Muscle of arm (tissue), 14 donors: ENCODE data around the gene VTI1A. TPM values are rescaled to one million over a fixed set of nuclear protein-coding genes. Genes with fewer than 3 reads are reported as not detected.
"Not testable (repeated sequence)": the region's sequence is repeated elsewhere in the genome, so short reads cannot be mapped to it uniquely, and the experiment has no call there.

ENCODE experiments used
- DNase-seq: peaks from one replicate; pipeline ENCODE4 v3.0.0-alpha.2; 2013
- long read RNA-seq, 11 donors: transcript quantifications; one replicate each; lab custom pipeline, GENCODE V29; 2026
- polyA plus RNA-seq, 12 donors: library from polyadenylated mRNA; unstranded; fragments of 120-200 nt; gene quantifications; one replicate each; pipeline ENCODE4 v1.2.1, GENCODE V29; 2013; ENCODE audit not compliant: insufficient read length in 12 of 12

VTI1A gene
- 10 to 100 TPM in 11 of 12 donors, not detected in 1; 13.1 to 18.7 (median 15.8) TPM for polyA plus RNA-seq
- long read RNA-seq, donor 1, full-length matches to known transcripts = 2 of 2 reads
- long read RNA-seq, donor 1, partial matches to known transcripts = 0 of 2 reads
- long read RNA-seq, donor 1, other reads (novel, unspliced or antisense) = 0 of 2 reads
- long read RNA-seq, donor 2, full-length matches to known transcripts = 3 of 3 reads
- long read RNA-seq, donor 2, partial matches to known transcripts = 0 of 3 reads
- long read RNA-seq, donor 2, other reads (novel, unspliced or antisense) = 0 of 3 reads
- long read RNA-seq, donor 3, full-length matches to known transcripts = 3 of 3 reads
- long read RNA-seq, donor 3, partial matches to known transcripts = 0 of 3 reads
- long read RNA-seq, donor 3, other reads (novel, unspliced or antisense) = 0 of 3 reads
- long read RNA-seq, donor 4, partial matches to known transcripts = 0 of 1 reads
- long read RNA-seq, donor 4, other reads (novel, unspliced or antisense) = 0 of 1 reads
- long read RNA-seq, donor 5 = 0 reads
- long read RNA-seq, donor 6, full-length matches to known transcripts = 5 of 5 reads
- long read RNA-seq, donor 6, partial matches to known transcripts = 0 of 5 reads
- long read RNA-seq, donor 6, other reads (novel, unspliced or antisense) = 0 of 5 reads
- long read RNA-seq, donor 7, partial matches to known transcripts = 0 of 1 reads
- long read RNA-seq, donor 7, other reads (novel, unspliced or antisense) = 0 of 1 reads
- long read RNA-seq, donor 8, full-length matches to known transcripts = 5 of 5 reads
- long read RNA-seq, donor 8, partial matches to known transcripts = 0 of 5 reads
- long read RNA-seq, donor 8, other reads (novel, unspliced or antisense) = 0 of 5 reads
- long read RNA-seq, donor 9, full-length matches to known transcripts = 2 of 2 reads
- long read RNA-seq, donor 9, partial matches to known transcripts = 0 of 2 reads
- long read RNA-seq, donor 9, other reads (novel, unspliced or antisense) = 0 of 2 reads
- long read RNA-seq, donor 10, full-length matches to known transcripts = 7 of 7 reads
- long read RNA-seq, donor 10, partial matches to known transcripts = 0 of 7 reads
- long read RNA-seq, donor 10, other reads (novel, unspliced or antisense) = 0 of 7 reads
- long read RNA-seq, donor 11, full-length matches to known transcripts = 3 of 3 reads
- long read RNA-seq, donor 11, partial matches to known transcripts = 0 of 3 reads
- long read RNA-seq, donor 11, other reads (novel, unspliced or antisense) = 0 of 3 reads

DNA sequence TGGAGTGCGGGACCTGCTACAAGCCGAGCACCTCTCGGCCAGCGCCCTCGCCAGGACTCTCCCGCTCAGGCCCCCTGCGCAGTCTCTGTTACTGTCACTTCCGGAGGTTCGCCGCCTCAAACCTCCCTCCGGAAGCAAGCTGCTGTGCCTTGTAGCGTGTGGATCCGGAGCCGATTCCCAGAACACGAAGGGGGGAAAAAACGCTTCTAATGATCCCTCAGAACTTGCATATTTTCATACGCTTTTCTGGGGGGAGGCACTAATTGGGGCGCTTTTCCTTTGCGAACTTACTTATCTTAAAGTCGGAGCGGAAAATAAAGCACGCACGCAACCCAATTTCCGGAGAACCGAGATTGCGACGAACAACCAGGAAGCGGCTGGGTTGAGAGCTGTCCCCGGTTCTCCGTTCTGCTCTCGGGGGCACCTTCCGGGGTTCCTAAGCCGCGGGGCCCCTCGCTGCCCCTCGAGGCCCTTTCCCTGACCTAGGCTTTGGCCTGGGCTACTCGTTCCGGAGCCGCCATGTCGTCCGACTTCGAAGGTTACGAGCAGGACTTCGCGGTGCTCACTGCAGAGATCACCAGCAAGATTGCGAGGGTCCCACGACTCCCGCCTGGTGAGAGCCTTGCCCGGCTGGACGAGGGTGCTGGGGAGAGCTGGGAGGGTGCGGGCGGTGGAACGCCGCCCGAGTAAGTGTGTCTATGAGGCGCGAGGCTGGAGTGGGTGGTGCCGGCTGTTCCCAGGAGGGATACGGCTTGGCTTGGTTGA is at the start of gene VTI1A, which contains the start of gene ZDHHC6:
VTI1A (plus strand) TSS at position 361 of the 765 bp plus-strand sequence; CDS start at position 520, 159 bp downstream.
ZDHHC6 (minus strand) TSS at position 60 of the 765 bp plus-strand sequence. CDS start 1,478 bp downstream, outside the sequence.
- peak; percentile 90 for DNase-seq

DNA sequence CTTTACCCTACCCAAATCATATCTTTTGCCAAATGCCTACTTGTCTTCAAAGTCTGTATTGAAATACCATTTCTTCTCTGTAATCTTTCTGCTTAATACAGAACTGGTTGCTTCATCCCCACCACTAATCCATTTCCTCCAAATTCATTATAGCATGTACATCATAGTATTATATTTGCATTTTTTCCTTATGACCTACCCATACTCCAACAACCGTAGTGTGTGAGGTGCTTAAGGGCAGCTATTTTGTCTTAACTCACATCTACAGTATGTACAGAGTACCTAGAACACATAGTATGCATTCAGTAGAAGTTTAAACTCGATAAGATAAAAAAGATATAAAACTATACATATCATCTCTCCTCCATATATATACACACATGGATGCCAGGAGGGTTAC is 49.4 kb upstream of the VTI1A start:
- DNase-seq = no peak

DNA sequence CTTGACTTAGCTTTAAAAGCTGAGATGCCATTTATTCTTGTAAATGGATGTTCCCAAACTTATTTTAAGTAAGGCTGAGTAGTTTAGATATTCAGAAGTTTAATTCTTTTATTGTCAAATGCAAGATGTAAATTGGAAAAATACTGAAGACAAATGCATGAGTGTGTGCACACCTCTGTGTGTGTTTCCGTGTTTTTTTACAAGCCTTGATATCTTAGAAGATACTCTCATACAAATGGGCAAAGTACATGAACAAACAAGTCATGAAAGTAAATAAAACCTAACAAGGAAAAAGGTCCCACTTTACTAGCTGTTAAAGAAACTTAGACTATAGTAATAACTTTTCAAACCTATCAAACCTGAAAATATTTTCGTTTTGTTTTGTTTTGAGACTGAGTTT is 44.1 kb upstream of the VTI1A start:
- DNase-seq = no peak

DNA sequence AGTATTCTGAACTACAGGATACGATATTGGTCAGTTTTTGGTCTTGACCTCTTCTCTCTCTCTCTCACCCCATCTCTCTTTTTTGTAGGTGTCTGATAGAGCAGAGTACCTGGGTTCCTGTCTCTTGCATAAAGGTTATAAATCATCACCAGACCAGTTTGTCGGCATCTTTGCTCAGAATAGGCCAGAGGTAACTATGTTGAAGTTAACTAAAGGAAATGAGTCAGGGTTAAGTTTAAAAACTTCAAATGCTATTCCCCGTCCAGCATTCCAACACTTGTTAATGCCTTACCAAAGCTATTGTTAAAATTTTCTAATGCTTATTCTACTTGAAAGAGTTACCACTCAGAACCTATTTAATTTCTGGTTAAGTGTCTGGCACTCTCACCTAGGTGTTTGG is 42.4 kb upstream of the VTI1A start:
- DNase-seq = no peak

DNA sequence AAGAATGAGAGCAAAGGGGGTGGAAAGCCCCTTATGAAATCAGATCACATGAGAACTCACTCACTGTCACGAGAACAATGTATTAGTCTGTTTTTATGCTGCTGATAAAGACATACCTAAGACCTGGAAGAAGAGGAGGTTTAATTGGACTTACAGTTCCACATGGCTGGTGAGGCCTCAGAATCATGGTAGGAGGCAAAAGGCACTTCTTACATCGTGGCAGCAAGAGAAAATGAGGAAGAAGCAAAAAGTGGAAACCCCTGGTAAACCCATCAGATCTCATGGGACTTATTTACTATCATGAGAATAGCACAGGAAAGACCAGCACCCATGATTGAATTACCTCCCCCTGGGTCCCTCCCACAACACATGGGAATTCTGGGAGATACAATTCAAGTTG is 40.2 kb upstream of the VTI1A start:
- DNase-seq = not testable (repeated sequence)

DNA sequence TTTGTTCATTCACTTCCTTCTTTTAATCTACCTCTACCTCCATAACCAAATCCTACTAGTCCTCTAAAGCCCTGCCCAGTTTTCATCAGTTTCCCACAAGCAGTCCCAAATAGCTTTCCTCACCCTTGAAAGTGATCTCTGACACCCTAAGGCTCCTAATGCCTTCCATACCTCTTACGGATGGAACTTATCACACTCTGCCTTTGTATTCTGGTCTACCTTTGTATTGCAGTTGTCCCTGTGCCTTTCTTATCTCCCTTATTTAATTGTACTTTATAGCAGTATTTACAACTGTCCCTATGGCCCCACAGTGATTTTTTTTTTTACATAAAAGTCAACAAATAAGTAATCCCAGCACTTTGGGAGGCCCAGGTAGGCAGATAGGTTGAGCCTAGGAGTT is 39.3 kb upstream of the VTI1A start:
- DNase-seq = no peak

DNA sequence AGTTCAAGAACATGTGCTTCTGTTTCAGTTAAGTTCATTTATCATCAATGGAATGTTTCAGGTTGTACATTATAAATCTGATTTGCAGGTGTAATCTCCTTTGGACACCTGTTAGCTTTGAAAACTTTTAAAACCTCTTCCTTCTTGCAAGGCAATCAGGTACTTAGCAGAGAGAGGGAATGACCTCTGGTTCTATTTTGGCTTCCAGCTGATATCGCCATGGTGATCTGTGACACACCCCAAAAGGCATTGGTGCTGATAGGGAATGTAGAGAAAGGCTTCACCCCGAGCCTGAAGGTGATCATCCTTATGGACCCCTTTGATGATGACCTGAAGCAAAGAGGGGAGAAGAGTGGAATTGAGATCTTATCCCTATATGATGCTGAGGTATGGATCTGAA is 37.7 kb upstream of the VTI1A start:
- no peak for DNase-seq

DNA sequence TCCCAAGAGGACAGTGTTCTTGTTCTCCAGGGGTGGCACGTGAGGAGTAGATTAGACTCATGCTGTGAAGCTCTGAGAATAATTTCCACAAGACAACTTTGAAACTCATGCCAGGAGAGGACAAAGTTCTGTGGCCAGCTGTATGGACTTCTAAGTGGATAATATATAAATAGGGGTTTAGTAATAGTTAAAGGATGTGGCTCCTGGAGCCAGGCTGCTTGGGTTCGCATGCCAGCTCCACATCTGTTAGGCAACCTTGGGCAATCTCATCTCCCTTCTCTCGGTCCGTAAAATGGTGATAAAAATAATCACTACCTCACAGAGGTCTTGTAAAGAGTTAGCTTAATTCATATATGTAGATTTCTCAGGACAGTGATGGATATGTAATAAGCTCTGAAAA is 37.3 kb upstream of the VTI1A start:
- no peak for DNase-seq

DNA sequence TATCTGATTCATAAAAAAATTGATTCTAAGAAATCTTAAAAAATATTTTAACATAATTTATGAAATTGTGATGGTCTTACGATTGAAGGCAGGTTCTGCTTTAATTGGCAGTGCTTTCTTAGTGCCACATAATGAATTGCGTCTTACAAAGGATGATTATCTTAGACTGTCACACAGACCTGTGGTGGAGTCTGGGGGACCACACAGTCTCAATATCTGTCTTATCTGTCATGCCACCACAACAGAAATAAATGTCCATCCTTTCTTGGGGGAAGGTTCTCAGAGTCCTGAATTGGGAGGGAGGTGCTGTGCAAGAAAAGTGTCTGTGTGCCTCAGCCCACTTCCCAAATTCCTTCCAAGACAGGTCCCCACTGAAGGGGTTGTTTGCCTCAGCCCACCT is 34.3 kb upstream of the VTI1A start:
- no peak for DNase-seq

DNA sequence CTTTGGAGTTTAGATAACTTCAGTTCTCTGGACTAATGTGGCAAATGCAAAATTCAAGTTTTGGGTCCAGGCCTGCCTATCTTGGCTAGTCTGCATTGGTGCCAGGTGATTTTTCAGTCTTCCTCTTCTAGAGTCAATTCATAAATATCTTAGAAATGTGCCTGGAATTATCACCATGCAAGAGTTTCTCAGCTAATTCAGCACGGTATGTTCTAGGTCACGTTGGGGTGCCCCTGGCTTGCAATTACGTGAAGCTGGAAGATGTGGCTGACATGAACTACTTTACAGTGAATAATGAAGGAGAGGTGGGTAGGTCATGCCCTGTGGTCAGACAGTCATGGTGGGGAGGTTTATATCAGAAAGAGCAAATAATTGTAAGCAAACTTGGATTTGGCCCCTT is 25.3 kb upstream of the VTI1A start:
- no peak for DNase-seq

DNA sequence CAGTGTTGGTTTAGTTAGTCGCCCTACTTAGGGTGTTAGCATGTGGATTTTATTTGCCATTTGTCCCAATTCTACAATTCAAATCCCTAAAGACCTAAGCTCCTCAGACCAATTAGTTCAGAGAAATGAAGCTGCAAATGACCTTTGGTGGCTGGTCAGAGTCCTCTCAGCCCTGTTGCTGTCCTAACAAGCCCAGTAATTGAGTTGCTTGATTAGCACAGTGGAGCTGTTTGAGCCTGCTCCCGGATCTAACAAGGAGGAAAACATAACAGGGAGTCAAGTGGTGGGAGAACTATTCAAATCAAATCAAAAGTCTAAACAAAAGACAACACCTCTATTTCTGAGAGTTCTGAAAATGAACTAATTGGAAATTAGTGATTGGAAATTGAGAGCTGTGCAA is 22.4 kb upstream of the VTI1A start:
- no peak for DNase-seq

DNA sequence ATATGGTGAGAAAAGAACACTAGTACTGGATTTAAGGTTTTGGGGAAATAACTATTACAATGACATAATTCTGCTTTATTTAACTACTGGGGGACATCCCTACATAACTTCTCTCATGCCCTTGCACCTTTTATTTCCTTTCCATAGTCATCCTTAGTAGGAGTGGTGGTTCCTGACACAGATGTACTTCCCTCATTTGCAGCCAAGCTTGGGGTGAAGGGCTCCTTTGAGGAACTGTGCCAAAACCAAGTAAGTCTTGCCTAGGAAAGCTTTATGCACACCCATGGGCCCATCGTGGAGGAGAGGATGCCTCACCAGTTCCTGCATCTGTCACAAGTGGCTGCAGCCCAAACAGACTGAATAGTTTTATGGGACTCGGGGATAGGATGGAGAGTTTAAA is 20.9 kb upstream of the VTI1A start:
- DNase-seq = no peak

DNA sequence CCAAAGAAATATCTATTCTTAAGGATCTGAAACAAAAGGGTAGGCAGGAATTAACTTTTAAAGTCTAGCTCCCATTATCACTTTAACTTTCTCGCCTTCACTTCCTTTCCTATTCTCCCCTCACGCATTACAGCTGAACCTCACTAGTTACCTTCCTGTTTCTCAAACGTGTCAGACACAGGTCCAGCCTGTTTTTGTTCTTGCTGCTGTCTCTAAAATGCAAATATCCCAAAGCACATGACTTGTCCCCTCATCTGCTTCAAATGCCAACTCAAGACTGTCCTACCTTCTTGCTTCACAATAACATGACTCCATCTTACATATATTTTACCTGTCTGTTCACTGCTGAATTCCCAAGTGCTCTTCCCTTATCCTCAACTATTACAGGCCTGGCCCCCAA is 17.9 kb upstream of the VTI1A start:
- no peak for DNase-seq

DNA sequence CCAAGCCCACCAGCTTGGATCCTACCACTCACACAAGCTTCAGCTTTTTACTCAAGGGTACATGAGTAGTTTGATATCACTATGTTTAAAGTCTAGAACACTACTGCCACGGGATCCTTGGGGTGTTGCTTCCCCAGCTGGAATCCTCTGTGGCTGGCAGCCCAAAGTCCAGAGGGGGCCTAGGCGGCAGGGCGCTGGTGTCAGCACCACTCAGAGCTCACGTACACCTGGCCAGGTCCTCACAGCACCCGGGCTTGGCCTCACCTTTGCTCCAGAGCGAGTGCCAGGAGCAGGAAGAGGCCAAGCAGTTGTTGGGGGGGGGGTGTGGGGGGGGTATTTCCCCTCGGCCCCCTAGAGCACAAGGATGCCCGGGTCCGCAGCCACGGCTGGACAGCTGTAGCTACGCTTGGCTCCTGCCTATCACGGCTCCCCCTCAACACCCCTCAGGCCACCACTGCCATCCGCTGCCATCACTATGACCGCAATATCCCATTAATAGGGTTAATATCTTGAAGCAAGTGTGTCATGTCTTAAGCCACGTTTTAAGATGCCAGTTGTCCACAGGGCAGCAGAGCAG is 17.3 kb upstream of the VTI1A start:
- no peak for DNase-seq

DNA sequence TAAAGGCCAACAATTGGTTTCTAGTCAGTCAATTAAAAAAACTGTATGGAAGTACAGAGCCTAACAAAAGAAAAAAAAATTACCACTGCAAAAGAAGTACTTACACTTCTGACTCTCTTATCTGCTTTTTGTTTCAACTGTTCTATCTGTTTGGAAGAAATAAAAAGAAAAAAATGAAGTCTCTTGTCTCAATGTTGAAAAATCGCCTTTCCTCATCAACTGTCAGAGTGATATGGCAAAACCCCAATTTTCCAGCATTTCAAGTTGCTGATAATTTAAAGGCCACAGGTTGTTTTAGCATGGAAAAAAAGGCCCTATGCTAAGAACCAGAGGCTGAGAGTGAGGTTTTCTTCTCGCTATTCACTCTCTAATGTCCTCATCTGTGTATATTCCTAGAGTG is 13.9 kb upstream of the VTI1A start:
- DNase-seq = no peak

DNA sequence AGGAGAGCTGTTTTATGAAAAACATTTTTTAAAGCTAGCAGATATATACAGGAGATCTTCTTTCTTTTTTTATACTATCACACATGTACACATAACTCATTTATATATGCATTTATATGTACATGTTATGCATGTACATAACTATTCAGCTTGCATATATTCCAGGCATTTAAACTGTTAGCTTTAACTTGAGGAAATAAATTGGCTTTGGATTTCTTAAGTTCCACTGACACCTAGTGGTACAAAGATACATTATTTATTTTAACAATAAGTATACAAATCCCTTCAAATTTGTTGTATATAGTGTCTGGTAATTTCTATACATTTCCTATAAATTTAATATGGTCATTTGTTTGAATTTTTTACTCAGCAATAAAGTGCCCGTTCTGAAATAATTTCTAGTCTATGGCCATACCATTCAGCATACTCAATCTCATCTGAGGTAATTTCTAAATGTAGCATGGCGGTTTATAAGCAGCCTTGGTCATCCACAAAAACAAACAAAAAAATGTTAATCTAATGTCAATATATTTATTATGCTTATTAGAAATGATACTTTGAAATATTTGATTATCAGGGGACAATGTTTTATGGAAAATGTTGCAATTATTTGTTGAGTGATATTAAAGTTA is 11.9 kb upstream of the VTI1A start:
- DNase-seq = peak; percentile 7

DNA sequence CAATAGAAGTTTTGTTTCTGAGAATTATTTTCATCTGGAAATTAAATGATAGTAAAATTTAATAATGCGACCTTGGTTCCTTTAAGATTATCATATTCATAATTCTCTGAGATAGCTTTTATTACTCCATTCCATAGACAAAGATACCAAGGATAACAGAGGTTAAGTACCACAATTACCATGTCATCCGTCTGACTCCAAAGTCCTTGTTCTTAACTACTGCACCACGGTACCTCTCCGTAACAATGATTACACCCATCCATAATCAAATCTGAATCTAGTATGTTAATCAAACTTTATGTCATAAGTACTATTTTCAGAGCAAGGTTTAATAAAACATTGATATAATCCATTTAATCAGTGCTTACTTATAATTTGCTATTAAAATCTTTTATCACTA is 8.7 kb upstream of the VTI1A start:
- DNase-seq = no peak

DNA sequence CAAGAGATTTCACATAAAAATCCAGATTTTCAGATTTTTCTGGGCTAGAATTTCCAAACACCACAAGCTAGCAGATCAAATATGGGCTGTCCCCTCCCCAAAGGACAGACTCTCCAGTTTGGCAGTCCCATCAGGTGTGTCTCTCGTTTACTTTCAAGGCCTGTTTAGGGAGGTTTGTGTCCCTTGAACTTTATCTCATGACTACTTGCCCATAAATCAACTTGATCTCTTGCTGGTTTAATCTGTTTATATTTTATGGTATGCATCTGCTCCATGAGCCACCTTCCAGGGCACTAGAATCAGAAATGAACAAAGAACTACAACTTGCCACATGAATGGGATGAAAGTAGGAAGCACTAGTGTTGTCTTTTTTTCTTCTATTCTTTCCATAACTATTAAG is 5.5 kb upstream of the VTI1A start:
- DNase-seq = no peak

DNA sequence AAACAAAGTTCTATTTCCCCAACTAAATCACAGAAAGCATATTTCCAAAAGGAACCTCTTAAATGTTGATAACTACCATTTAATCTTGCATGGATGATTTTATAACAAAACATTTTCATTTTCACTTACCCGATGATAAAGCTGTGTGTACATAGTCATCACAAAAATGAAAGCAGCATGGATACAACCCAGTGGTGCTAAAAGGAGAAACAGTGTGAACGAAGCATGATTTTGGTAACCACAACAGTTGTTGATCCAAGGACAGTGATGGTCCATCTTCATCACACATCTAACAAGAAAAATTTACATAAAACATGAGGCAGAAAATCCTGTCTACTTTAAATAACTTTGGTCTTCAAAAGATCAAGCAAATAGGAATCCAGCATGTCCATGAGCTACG is 5.0 kb upstream of the VTI1A start:
- no peak for DNase-seq
